Astrocyte of the spinal cord (primary cell): ENCODE measurements around the gene TNFRSF17.
A peak's percentile ranks its signal among the peaks of the same experiment; 100 is the strongest.
"Not testable (repeated sequence)": the region's sequence is repeated elsewhere in the genome, so short reads cannot be mapped to it uniquely, and the experiment has no call there.

Experiments
- DNase-seq: peaks from one replicate; pipeline ENCODE4 v3.0.0; 2011; ENCODE audit warnings: low read depth, low spot score
- H3K4me3 ChIP-seq: 2 replicates; pipeline ENCODE4 v1.5.1; 2011; ENCODE audit warnings: low read depth, mild to moderate bottlenecking, low read length, moderate library complexity
- CTCF ChIP-seq: IDR thresholded peaks from 2 replicates; pipeline ENCODE4 v1.5.1; 2012; ENCODE audit warnings: low read depth, mild to moderate bottlenecking, low read length, inconsistent platforms
- in situ Hi-C: cut with HindIII; loops from 2 replicates; pipeline ENCODE4 v1.10.0; 2017; ENCODE audit warnings: low sequenced_read_pairs

TNFRSF17 gene

GRCh38 chr16:11964761-11965551, at the start of gene TNFRSF17:
TSS of gene TNFRSF17 (plus strand) at chr16:11965210. CDS start at chr16:11965325, 115 bp downstream.
- no peak for DNase-seq
- H3K4me3 ChIP-seq, result no peak within 1 kb of the TSS
- in situ Hi-C loops, result no loop called here
- no peak for TF ChIP-seq CTCF

DNA sequence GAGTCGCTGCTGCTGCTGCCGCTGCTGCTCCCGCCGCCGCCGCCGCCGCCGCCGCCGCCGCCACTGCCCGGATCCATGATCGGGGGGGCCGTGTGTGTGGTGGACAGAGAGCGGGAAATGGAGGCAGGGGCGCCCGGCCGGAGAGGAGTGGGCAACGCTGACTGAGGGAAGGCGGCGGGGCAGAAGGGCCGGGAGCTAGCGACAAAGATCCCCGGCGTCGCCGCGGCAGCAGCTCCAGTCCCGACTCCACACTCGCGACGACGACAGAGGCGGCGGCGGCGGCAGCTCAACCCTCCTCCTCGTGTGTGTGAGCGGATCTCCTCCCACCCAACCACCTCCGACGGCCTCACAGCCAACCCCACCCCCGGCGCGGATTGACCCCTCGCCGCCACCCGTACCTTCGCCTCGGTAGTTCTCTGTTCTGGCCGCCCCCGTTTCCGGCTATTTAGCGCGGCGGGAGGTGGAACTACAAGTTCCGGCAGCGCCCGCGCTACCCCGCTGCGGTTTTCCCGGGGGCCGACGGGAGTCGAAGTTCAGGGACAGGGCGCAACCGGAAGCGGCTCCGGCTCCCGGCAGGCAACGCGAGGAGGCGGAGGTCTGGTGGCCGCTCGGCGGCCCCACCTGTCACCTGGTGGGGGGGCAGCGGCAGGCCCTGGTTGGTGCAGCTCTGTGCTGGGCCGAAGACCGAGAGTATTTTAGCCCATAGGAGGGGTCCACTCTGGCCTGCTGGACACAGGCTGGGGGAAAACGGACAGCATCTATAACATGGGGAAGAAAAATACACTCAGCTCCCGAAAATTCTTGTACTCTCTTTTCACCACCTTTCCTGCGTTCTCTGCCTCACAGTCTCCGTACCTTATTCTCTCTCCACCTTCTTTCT, 49.1 kb upstream of the TNFRSF17 start, which contains the start of gene GSPT1:
GSPT1 (minus strand) TSS at position 313 of the 880 bp plus-strand sequence; CDS start at position 77, 236 bp downstream.
- in situ Hi-C loops, result no loop called here
- TF ChIP-seq CTCF, result no peak

GRCh38 chr16:11916524-11917285, 48.3 kb upstream of the TNFRSF17 start:
- peak; percentile 30 for DNase-seq
- in situ Hi-C loops, result no loop called here
- no peak for TF ChIP-seq CTCF
- H3K4me3 ChIP-seq, result peak overlapping the region; percentile 89

More for the DNA sequence above, 49.1 kb upstream of the TNFRSF17 start, which contains the start of gene GSPT1:
- DNase-seq, result peak; percentile 99
- peak within 1 kb of the TSS; percentile 89 for H3K4me3 ChIP-seq

GRCh38 chr16:11924046-11924445, 41.0 kb upstream of the TNFRSF17 start:
- DNase-seq, in situ Hi-C loops, H3K4me3 ChIP-seq: not testable (repeated sequence)

GRCh38 chr16:11927350-11927749, 37.7 kb upstream of the TNFRSF17 start:
- DNase-seq, in situ Hi-C loops, H3K4me3 ChIP-seq: not testable (repeated sequence)

DNA sequence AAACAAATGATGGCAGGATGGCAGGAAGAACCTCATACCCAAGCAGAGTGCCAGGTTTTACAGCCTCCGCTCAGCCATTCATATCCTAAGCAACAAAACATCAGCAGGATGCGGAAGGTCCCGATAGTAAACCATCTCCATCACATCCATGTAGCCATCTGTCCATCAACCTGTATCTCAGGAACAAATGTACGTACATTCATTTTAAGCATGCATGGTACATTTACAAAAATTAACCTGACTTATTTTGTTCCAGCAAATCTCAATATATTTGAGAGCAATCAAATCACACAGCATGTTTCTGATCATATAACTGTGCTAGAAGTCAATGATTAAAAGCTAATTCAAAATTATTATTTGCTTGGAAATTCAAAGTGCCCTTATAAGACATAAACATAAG, 23.1 kb upstream of the TNFRSF17 start, which contains the start of gene NPIPB2:
NPIPB2 (minus strand) TSS at position 101 of the 400 bp plus-strand sequence; CDS start at position 101, 0 bp downstream.
- H3K4me3 ChIP-seq, in situ Hi-C loops, DNase-seq: not testable (repeated sequence)

- H3K4me3 ChIP-seq, result no peak overlapping the region
- in situ Hi-C loops, result no loop called here
- no peak for TF ChIP-seq CTCF
- no peak for DNase-seq
These were observed 18.6 kb upstream of the TNFRSF17 start for GRCh38 chr16:11946433-11946832.
